ENCODE data around the gene GAD1.
A peak's percentile ranks its signal among the peaks of the same experiment; 100 is the strongest.

GAD1 gene

DNA sequence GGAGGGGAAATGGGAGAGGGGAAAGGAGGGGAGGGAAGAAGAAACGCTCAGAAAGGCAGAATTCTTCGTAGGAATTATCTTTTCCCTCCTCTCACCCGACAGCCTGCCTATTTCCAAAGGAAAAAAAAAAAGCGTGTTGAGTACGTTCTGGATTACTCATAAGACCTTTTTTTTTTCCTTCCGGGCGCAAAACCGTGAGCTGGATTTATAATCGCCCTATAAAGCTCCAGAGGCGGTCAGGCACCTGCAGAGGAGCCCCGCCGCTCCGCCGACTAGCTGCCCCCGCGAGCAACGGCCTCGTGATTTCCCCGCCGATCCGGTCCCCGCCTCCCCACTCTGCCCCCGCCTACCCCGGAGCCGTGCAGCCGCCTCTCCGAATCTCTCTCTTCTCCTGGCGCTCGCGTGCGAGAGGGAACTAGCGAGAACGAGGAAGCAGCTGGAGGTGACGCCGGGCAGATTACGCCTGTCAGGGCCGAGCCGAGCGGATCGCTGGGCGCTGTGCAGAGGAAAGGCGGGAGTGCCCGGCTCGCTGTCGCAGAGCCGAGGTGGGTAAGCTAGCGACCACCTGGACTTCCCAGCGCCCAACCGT, at the start of gene GAD1:
Gene GAD1, plus strand, starts transcription at position 384 of the 589 bp plus-strand sequence. CDS start 1,705 bp downstream, outside the sequence.
- DNase-seq = peak; percentile 51

- no peak for DNase-seq
Observed at GRCh38 chr2:170770008-170770605, 46.6 kb upstream of the GAD1 start, which contains the start of gene ERICH2. ERICH2 (plus strand) TSS chr2:170770378; CDS start chr2:170770682, 304 bp downstream.

GRCh38 chr2:170770606-170771420, 45.9 kb upstream of the GAD1 start:
- peak; percentile 20 for DNase-seq

GRCh38 chr2:170771421-170771937, 45.2 kb upstream of the GAD1 start:
- DNase-seq = no peak

DNA sequence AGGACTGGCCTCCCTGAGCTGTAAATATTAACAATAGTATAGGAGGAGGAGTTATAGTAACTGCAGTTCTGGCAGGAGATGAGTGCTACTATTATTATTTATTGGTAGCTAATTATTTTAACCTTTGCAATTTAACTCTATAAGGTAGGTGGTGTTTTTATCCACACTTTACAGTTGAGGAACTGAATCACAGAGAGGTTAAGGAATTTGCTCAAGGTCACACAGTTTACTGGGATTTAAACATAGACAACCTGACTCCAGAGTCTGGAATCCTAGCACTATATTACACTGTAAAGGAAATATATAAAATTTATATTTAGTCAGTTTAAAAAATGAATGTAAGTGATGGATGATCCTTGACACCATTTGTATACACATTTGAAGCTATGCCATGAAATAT, 44.4 kb upstream of the GAD1 start:
- no peak for DNase-seq

GRCh38 chr2:170774074-170774473, 42.6 kb upstream of the GAD1 start:
- no peak for DNase-seq

DNA sequence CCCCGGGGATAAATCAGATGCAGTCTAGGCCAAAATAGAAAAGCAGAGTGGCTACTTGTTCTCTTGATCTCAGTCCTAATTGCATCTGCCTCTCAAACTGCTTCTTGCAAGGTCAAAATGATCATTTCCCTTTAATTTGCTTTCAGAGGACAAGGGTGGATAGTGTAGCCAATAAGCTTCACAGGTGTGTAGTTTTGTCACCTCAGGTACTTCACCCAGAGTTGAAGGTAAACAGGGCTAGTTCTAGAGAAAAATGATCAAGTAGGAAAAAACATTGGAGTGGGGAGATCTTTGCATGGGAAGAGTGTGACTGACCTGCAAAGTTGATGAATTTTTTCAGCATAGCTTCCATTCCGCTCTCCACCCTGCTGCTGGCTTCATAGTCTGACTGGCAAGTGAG, 37.8 kb upstream of the GAD1 start:
- no peak for DNase-seq

DNA sequence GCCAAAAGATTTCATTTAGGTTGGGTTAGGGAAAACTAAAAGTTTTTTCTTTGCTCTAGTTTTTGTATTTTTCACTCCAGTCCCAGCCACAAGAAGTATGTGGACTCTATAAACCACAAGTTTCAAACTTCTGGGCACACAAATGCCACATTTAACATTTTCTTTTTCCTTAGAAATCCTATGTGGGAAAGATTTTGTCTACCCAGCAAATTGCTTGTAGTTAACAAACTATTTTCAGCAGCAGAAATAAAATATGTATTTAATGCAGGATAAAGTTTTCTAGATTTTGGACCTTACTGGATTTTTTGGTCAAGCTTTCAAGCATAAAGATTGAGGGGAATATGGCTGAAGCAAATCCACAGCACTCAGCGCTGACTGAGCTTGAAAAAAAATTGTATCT, 37.4 kb upstream of the GAD1 start:
- DNase-seq = no peak

DNA sequence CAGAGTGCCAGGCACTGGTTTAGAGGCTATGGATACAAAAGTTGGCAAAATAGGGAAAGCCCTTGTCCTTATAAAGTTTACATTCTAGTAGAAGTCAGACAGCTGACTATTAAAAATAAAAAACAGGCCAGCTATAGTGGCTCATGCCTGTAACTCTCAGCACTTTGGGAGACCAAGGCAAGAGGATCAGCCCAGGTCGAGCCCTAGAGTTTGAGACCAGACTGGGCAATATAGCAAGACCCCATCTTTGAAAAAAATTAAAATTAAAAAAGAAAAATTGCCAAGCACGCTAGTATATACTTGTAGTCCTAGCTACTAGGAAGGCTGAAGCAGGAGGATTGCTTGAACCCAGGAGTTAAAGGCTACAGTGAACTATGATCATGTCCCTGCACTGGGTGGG, 34.0 kb upstream of the GAD1 start:
- no peak for DNase-seq

- no peak for DNase-seq
Observed at GRCh38 chr2:170783549-170783948, 33.1 kb upstream of the GAD1 start.

DNA sequence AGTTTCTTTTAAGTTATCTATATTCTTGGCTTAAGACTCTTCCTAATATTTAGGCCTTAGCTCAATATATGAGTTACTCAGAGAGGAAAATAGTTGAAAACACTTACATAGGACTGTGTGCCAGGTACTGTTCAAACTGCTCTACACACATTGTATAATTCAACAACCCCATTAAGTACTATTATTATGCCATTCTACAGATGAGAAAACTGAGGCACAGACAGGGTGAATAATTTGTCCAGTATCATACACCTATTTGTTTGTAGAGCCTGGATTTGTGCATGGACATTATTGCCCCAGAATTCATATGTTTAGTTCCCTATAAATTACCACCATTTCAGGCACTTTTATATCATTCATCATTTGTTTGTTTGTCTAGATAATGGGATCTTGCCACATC, 17.7 kb upstream of the GAD1 start:
- DNase-seq = no peak

DNA sequence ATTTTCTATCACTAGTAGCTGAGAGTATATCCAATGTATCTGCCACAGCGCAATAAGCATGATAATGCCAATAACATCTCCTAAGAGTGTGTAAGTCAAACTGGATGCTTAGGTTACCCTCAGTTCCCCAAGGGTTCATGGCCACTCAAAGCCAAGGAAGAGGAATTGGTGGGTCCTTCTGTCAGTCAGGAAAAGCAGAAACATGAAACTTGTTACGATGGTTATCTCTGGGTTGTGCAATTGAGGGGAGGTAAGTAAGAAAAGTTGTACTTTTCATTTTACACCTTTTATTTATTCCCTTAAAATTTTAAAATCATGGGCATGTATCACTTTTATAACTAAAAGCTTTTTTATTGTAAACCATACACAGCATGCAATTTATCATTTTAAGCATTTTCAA, 10.1 kb upstream of the GAD1 start:
- no peak for DNase-seq

GRCh38 chr2:170812710-170813600, 3.7 kb upstream of the GAD1 start:
- DNase-seq = no peak

DNA sequence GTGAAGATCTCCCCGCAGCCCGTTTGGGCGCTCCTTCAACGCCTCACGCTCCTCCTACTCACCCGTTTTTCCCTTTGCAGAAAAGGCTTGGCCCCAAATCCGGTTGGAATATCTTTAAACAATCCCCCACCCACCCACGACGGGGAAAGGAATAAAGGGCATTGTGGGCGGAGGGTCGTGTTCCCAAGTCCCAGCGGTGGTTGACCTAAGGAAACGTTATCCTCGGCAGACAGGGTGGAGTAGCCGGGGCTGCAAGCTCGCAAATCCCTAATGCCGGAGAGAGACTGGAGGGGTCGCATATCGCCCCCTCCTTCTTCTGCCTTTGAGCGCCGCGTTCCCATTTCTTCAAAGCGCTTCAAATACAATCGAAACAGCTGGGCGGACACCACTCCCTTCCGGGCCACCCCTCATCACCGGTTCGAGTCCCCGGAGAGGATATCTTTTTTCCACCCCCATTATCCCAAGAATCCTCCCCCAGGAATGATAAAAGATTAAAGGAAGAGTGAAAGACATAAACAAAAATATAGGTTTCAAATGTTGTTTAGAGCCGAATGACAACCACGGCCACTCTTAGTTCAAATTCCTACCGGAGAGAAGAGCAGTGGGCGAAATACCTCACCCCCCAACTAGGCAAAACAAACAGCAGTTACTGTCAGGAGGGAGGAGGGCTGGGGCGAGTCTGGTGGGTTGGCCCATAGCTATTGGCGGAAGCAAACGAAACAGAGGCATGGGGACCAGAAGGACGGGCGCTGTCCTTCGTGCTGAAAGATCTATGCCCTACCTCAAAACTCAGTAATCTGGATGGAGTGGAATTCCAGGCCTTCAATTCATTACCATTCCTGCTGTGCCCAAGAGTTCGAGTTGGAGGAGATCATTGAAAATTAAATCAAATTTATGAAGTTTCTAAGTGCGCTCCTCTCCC, 2.8 kb upstream of the GAD1 start:
- no peak for DNase-seq

GRCh38 chr2:170814533-170815230, 2.0 kb upstream of the GAD1 start:
- no peak for DNase-seq

DNA sequence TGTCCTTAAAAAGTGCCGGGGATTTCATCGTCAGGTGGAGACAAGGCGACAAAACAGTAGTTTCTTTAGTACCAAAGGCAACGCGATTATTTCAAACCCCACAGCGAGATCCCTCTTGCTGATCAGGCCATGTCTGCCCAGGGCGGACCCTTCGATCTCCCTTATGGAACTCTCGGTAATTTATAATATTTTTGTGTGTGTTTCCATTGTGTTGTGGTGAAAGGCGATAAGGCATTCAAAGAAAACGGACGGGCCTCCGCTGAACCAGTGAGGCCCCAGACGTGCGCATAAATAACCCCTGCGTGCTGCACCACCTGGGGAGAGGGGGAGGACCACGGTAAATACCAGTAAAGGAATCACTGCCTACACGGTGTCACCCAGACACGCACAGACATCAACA, 1.4 kb upstream of the GAD1 start:
- DNase-seq = no peak

GRCh38 chr2:170815746-170816503, 762 bp upstream of the GAD1 start:
- DNase-seq = peak; percentile 4

GRCh38 chr2:170817093-170818035, 677 bp downstream of the GAD1 start:
- DNase-seq = no peak

Measured in SHP77 treated with DMSO at 0.1 percent for 48 hours (cell line).